A673 (cell line): ENCODE measurements around the gene ELL2.

ENCODE experiments used
- EZH2 ChIP-seq: fragments of 200-600 bp; sonication (generic); IDR thresholded peaks from 2 replicates; pipeline ENCODE4 v1.6.1; 2017; ENCODE audit warnings: borderline replicate concordance, low read depth, mild to moderate bottlenecking, mixed read lengths, antibody characterized with exemption, low read length; ENCODE audit not compliant: poor library complexity, severe bottlenecking
- TF ChIP-seq, protein P1 (sequence below): fragments of 300-800, 200-600 bp; sonication (generic); conservative IDR thresholded peaks from 2 replicates; pipeline ENCODE4 v1.5.1; 2017; ENCODE audit warnings: low read depth, mild to moderate bottlenecking, antibody characterized with exemption, low read length, moderate library complexity, mixed read lengths

- TF ChIP-seq, protein P1, sequence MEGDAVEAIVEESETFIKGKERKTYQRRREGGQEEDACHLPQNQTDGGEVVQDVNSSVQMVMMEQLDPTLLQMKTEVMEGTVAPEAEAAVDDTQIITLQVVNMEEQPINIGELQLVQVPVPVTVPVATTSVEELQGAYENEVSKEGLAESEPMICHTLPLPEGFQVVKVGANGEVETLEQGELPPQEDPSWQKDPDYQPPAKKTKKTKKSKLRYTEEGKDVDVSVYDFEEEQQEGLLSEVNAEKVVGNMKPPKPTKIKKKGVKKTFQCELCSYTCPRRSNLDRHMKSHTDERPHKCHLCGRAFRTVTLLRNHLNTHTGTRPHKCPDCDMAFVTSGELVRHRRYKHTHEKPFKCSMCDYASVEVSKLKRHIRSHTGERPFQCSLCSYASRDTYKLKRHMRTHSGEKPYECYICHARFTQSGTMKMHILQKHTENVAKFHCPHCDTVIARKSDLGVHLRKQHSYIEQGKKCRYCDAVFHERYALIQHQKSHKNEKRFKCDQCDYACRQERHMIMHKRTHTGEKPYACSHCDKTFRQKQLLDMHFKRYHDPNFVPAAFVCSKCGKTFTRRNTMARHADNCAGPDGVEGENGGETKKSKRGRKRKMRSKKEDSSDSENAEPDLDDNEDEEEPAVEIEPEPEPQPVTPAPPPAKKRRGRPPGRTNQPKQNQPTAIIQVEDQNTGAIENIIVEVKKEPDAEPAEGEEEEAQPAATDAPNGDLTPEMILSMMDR = no peak
- no peak for TF ChIP-seq EZH2
Measured at GRCh38 chr5:95961617-95962474, at the start of gene ELL2.
